Duodenal mucosa (tissue), 2 donors: ENCODE results near the gene GNAL.
"Not testable (repeated sequence)": the region's sequence is repeated elsewhere in the genome, so short reads cannot be mapped to it uniquely, and the experiment has no call there.

Experiments used
- H3K27ac ChIP-seq: one replicate; pipeline ENCODE4 v1.7.0; 2013; ENCODE audit warnings: low read depth, low read length
- H3K27me3 ChIP-seq, 2 donors: one replicate each; pipeline ENCODE4 v1.7.0; 2013; ENCODE audit warnings: low read length in 2 of 2, control low read depth in 1 of 2; ENCODE audit not compliant: insufficient read depth in 2 of 2, control insufficient read depth in 1 of 2
- H3K36me3 ChIP-seq, 2 donors: one replicate each; pipeline ENCODE4 v1.7.0; 2013; ENCODE audit warnings: low read length in 2 of 2, control low read depth in 1 of 2; ENCODE audit not compliant: insufficient read depth in 2 of 2, control insufficient read depth in 1 of 2
- H3K4me1 ChIP-seq, 2 donors: one replicate each; pipeline ENCODE4 v1.7.0; 2013; ENCODE audit warnings: low read length in 2 of 2, control low read depth in 1 of 2; ENCODE audit not compliant: insufficient read depth in 2 of 2, control insufficient read depth in 1 of 2
- H3K4me3 ChIP-seq, 2 donors: one replicate each; pipeline ENCODE4 v1.7.0; 2013; ENCODE audit warnings: low read length in 2 of 2, low read depth in 1 of 2
- H3K9ac ChIP-seq, 2 donors: one replicate each; pipeline ENCODE4 v1.7.0; 2013; ENCODE audit warnings: low read length in 2 of 2, low read depth in 1 of 2
- H3K9me3 ChIP-seq, 2 donors: one replicate each; pipeline ENCODE4 v1.7.0; 2013; ENCODE audit warnings: low read length in 2 of 2, control low read depth in 1 of 2; ENCODE audit not compliant: control insufficient read depth in 1 of 2

GNAL gene

DNA sequence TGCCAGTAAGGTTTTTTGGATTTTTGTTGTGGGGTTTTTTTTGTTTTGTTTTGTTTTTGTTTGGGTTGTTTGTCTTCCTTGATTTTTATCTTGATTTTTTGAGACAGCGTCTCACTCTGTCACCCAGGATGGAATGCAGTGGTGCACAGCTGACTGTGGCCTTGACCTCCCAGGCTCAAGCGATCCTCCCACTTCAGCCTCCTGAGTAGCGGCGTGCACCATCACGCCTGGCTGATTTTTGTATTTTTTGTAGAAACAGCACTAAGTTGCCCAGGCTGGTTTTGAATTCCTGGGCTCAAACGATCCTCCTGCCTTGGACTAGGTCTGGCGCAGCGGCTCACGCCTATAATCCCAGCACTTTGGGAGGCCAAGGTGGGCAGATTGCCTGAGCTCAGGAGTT is 202.7 kb downstream of the GNAL start:
- Histone ChIP-seq H3K4me1 (no peaks in the 10 kb centered on the region), H3K4me3 (no peak overlapping the region), H3K9me3 (no peaks in the 10 kb centered on the region), H3K27ac (no peak overlapping the region), H3K27me3 (no peaks in the 10 kb centered on the region), H3K36me3 (peaks cover 12 to 48% of the 10 kb centered on the region in 2 donors), H3K9ac (no peak overlapping the region)

DNA sequence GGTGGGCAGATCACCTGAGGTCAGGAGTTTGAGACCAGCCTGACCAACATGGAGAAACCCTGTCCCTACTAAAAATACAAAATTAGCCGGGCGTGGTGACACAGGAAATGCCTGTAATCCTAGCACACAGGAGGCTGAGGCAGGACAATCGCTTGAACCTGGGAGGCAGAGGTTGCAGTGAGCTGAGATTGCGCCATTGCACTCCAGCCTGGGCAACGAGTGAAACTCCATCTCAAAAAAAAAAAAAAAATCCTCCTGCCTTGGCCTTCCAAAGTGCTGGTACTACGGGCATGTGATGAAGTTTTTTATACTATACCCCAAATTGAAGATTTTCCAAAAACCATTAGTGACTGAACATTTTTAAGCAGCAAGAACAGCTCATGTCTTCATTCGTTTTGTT is 203.4 kb downstream of the GNAL start:
- not testable (repeated sequence) for H3K9me3 ChIP-seq, H3K9ac ChIP-seq, H3K4me1 ChIP-seq, H3K27me3 ChIP-seq, H3K4me3 ChIP-seq, H3K27ac ChIP-seq
- peaks cover 12 to 42% of the 10 kb centered on the region in 2 donors for H3K36me3 ChIP-seq

- no peaks in the 10 kb centered on the region for H3K4me1 ChIP-seq
- H3K4me3 ChIP-seq: no peak overlapping the region
- H3K27me3 ChIP-seq: no peaks in the 10 kb centered on the region
- peaks cover 14 to 34% of the 10 kb centered on the region in 2 donors for H3K36me3 ChIP-seq
- no peaks in the 10 kb centered on the region for H3K9me3 ChIP-seq
- H3K27ac ChIP-seq: no peak overlapping the region
- no peak overlapping the region for H3K9ac ChIP-seq
Observed at GRCh38 chr18:11897781-11898180, 208.7 kb downstream of the GNAL start.

DNA sequence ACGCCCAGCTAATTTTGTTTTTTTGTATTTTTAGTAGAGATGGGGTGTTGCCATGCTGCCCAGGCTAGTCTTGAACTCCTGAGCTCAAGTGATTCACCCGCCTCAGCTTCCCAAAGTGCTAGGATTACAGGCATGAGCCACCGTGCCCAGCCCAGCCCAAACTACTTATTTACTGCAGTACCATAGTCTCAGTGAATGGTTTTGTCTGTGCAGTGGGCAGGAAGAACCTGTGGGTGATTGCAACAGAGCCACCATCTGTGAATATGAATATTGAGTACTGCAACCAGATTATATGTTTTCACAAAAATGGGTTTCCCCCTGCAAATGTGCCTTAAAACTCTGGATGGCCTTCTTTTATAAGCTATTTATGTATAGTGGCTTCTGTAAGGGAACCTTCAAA is 210.0 kb downstream of the GNAL start:
- H3K4me3 ChIP-seq: no peak overlapping the region
- H3K27ac ChIP-seq: no peak overlapping the region
- H3K9me3 ChIP-seq: no peaks in the 10 kb centered on the region
- no peaks in the 10 kb centered on the region for H3K4me1 ChIP-seq
- peaks cover 9 to 38% of the 10 kb centered on the region in 2 donors for H3K36me3 ChIP-seq
- no peak overlapping the region for H3K9ac ChIP-seq
- no peaks in the 10 kb centered on the region for H3K27me3 ChIP-seq

DNA sequence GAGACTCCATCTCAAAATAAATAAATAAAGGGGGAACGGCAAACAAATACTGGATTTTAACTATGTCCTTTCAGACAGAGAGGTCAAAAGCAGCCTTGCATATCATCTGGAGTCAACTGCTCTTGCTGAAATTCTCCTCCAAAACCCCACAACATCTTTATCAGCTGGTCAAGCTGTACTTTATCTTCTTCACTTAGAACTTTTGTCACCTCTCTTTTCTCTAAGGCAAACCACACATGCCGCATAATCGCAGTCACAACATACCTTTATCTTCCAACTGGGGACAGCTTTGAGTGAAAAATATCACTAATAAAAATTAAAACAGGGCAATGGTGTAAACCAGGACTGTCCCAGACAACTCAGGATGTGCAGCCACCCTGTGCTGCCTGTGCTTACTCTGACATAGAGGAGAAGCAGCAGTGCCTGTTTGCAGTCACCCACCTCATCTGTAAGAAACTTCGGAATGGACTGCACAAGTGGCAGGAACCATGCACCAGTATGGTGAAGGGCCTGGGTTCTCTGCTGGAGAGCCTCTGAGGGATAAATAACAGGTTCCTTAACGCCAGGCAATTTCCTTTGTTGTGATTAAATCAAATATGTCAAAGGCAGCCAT is 212.9 kb downstream of the GNAL start:
- Histone ChIP-seq H3K4me1 (peaks cover under 1 to 1% of the 10 kb centered on the region in 2 donors), H3K4me3 (no peak overlapping the region), H3K27me3 (no peaks in the 10 kb centered on the region), H3K9me3 (no peaks in the 10 kb centered on the region), H3K27ac (no peak overlapping the region), H3K36me3 (peaks cover 6 to 33% of the 10 kb centered on the region in 2 donors), H3K9ac (no peak overlapping the region)

DNA sequence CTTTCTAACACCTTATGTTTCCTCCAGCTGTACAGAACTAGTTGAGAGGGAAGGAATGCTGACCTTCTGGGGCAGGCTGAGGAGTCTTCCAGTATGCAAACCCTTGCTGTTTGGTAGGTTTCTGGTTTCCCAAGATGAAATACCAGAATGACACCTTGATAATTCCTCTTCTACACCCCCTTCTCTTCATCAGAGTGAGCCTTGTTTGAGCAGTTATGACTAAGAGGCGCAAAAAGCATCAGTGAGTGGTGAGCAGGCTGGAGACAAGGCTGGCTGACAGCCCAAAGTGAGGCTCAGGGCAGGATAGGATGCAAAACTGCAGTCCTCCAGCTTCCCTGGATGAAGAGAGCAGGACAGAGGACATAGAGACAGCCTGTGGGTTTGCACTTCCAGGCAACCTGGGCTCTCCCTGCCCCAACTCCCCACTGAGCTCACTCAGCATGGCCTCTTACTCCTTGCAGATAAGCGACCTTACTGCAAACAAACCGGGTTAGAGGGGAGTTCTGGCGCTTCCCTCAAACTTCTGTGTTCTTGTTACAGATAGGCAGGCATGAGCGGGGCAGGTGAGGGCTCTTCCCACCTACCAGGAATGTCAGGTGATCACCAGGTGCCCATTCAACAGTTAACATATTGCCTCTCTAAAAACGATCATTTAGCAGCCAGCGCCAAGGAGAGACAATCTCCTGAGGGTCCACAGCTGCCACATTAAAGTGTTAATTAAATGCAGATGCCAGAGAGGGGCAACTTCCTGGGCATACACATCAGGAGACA is 213.6 kb downstream of the GNAL start:
- Histone ChIP-seq H3K9me3 (no peaks in the 10 kb centered on the region), H3K9ac (no peak overlapping the region), H3K27me3 (no peaks in the 10 kb centered on the region), H3K36me3 (peaks cover 6 to 33% of the 10 kb centered on the region in 2 donors), H3K4me1 (peaks cover 8 to 9% of the 10 kb centered on the region in 2 donors), H3K4me3 (no peak overlapping the region), H3K27ac (no peak overlapping the region)

- no peak overlapping the region for H3K27ac ChIP-seq
- H3K9ac ChIP-seq: no peak overlapping the region
- peaks cover 6 to 33% of the 10 kb centered on the region in 2 donors for H3K36me3 ChIP-seq
- H3K4me1 ChIP-seq: peaks cover 11 to 14% of the 10 kb centered on the region in 2 donors
- H3K4me3 ChIP-seq: no peak overlapping the region
- no peaks in the 10 kb centered on the region for H3K9me3 ChIP-seq
- no peaks in the 10 kb centered on the region for H3K27me3 ChIP-seq
Observed at GRCh38 chr18:11905613-11906012, 216.5 kb downstream of the GNAL start.

GRCh38 chr18:11906176-11906575 is 217.1 kb downstream of the GNAL start:
- no peak overlapping the region for H3K27ac ChIP-seq
- H3K36me3 ChIP-seq: peaks cover 6 to 33% of the 10 kb centered on the region in 2 donors
- H3K4me1 ChIP-seq: peaks cover 11 to 14% of the 10 kb centered on the region in 2 donors
- no peak overlapping the region for H3K9ac ChIP-seq
- H3K27me3 ChIP-seq: no peaks in the 10 kb centered on the region
- H3K9me3 ChIP-seq: no peaks in the 10 kb centered on the region
- no peak overlapping the region for H3K4me3 ChIP-seq

GRCh38 chr18:11906926-11907874 is 218.1 kb downstream of the GNAL start:
- Histone ChIP-seq H3K4me1 (peaks cover 11 to 14% of the 10 kb centered on the region in 2 donors), H3K9ac (peak overlapping the region; percentile 97 to 99), H3K27me3 (no peaks in the 10 kb centered on the region), H3K27ac (no peak overlapping the region), H3K4me3 (peak overlapping the region; percentile 89 to 95), H3K36me3 (peaks cover 6 to 27% of the 10 kb centered on the region in 2 donors), H3K9me3 (no peaks in the 10 kb centered on the region)
